ENCODE measurements around the gene PCDHB14. TPM values are rescaled to one million over a fixed set of nuclear protein-coding genes. Genes with fewer than 3 reads are reported as not detected.
"Not testable (repeated sequence)": the region's sequence is repeated elsewhere in the genome, so short reads cannot be mapped to it uniquely, and the experiment has no call there.

PCDHB14 gene
- total RNA-seq, 2 experiments from 2014 or later: not detected

- Mint-ChIP-seq H3K27me3 (peaks cover 51% of the 10 kb centered on the region), H3K36me3 (ENCODE audit: low read depth) (peaks cover 18% of the 10 kb centered on the region), H3K9me3 (ENCODE audit: low read depth) (peaks cover 22% of the 10 kb centered on the region)
- H3K4me1 Mint-ChIP-seq; H3K4me3 Mint-ChIP-seq; intact Hi-C loops (cut with DNase I, micrococcal nuclease); CTCF ChIA-PET; DNase-seq; ATAC-seq; POLR2A ChIA-PET; H3K27ac Mint-ChIP-seq: not testable (repeated sequence)
Measured at GRCh38 chr5:141188682-141189081, 34.5 kb upstream of the PCDHB14 start.

- peaks cover 51% of the 10 kb centered on the region for H3K27me3 Mint-ChIP-seq
- POLR2A ChIA-PET; H3K4me3 Mint-ChIP-seq; H3K27ac Mint-ChIP-seq; DNase-seq; H3K4me1 Mint-ChIP-seq; ATAC-seq; intact Hi-C loops (cut with DNase I, micrococcal nuclease); CTCF ChIA-PET: not testable (repeated sequence)
- H3K36me3 Mint-ChIP-seq (ENCODE audit: low read depth): peaks cover 18% of the 10 kb centered on the region
- H3K9me3 Mint-ChIP-seq (ENCODE audit: low read depth): peaks cover 22% of the 10 kb centered on the region
Measured at GRCh38 chr5:141189131-141189530, 34.0 kb upstream of the PCDHB14 start.

GRCh38 chr5:141192110-141192725 lies 30.9 kb upstream of the PCDHB14 start, which contains the start of gene PCDHB10:
Gene PCDHB10, plus strand, starts transcription at chr5:141192353. Its CDS starts 200 bp downstream, at chr5:141192553.
- Mint-ChIP-seq H3K27ac (no peak within 1 kb of the TSS), H3K4me1 (peaks cover under 1% of the 10 kb centered on the region), H3K36me3 (ENCODE audit: low read depth) (peaks cover 20% of the 10 kb centered on the region), H3K4me3 (no peak within 1 kb of the TSS), H3K9me3 (ENCODE audit: low read depth) (peaks cover 23% of the 10 kb centered on the region), H3K27me3 (peaks cover 37% of the 10 kb centered on the region)
- CTCF ChIA-PET: interaction anchor here (0.6 to 1.5 kb wide), 5 partner anchors 10 to 315 kb away, joined by 3 to 6 read pairs (median 4); partner anchors contain the start of gene PCDHB8
- ATAC-seq: no peak
- DNase-seq: peak; percentile 69
- intact Hi-C loops (cut with DNase I, micrococcal nuclease): no loop called here
- POLR2A ChIA-PET: no interaction called here

- DNase-seq; intact Hi-C loops (cut with DNase I, micrococcal nuclease); H3K4me3 Mint-ChIP-seq; H3K27ac Mint-ChIP-seq; H3K4me1 Mint-ChIP-seq; ATAC-seq; POLR2A ChIA-PET; CTCF ChIA-PET: not testable (repeated sequence)
- Mint-ChIP-seq H3K27me3 (peaks cover 41% of the 10 kb centered on the region), H3K9me3 (ENCODE audit: low read depth) (peaks cover 22% of the 10 kb centered on the region), H3K36me3 (ENCODE audit: low read depth) (peaks cover 16% of the 10 kb centered on the region)
Measured at GRCh38 chr5:141194332-141194731, 28.8 kb upstream of the PCDHB14 start.

- intact Hi-C loops (cut with DNase I, micrococcal nuclease): loop anchor here in 1 of 2 experiments (5.0 kb wide), 1 partner anchor 366 kb away; no protein-coding TSS in a partner anchor
- DNase-seq: no peak
- Mint-ChIP-seq H3K9me3 (ENCODE audit: low read depth) (peaks cover 33% of the 10 kb centered on the region), H3K4me1 (no peaks in the 10 kb centered on the region), H3K27ac (no peak overlapping the region), H3K4me3 (no peak overlapping the region), H3K36me3 (ENCODE audit: low read depth) (peaks cover 26% of the 10 kb centered on the region), H3K27me3 (peaks cover 52% of the 10 kb centered on the region)
- ATAC-seq: no peak
- ChIA-PET POLR2A (no interaction called here), CTCF (interaction anchor here (0.7 to 2.6 kb wide), 4 partner anchors 10 to 207 kb away, joined by 3 to 10 read pairs (median 4); partner anchors contain the start of gene PCDHB9)
Measured at GRCh38 chr5:141196363-141196762, 26.8 kb upstream of the PCDHB14 start.

- no peak within 1 kb of the TSS for H3K27ac Mint-ChIP-seq
- no peak within 1 kb of the TSS for H3K4me3 Mint-ChIP-seq
- intact Hi-C loops (cut with DNase I, micrococcal nuclease): loop anchor here in 1 of 2 experiments (5.0 kb wide), 1 partner anchor 363 kb away; no protein-coding TSS in a partner anchor
- peaks cover 18% of the 10 kb centered on the region for H3K36me3 Mint-ChIP-seq (ENCODE audit: low read depth)
- ChIA-PET CTCF (interaction anchor here (0.7 kb wide), 1 partner anchor 94 kb away, joined by 3 read pairs; no protein-coding TSS in a partner anchor), POLR2A (no interaction called here)
- H3K27me3 Mint-ChIP-seq: peaks cover 39% of the 10 kb centered on the region
- no peak for ATAC-seq
- H3K4me1 Mint-ChIP-seq: no peaks in the 10 kb centered on the region
- H3K9me3 Mint-ChIP-seq (ENCODE audit: low read depth): peaks cover 29% of the 10 kb centered on the region
- DNase-seq: peak; percentile 20
Measured at GRCh38 chr5:141199359-141200235, 23.5 kb upstream of the PCDHB14 start, which contains the start of gene PCDHB11. Gene PCDHB11, plus strand, starts transcription at chr5:141199627. Its CDS starts 148 bp downstream, at chr5:141199775.

GRCh38 chr5:141201126-141201525 lies 22.0 kb upstream of the PCDHB14 start:
- H3K27ac Mint-ChIP-seq; H3K4me3 Mint-ChIP-seq; intact Hi-C loops (cut with DNase I, micrococcal nuclease); POLR2A ChIA-PET; ATAC-seq; DNase-seq; H3K4me1 Mint-ChIP-seq: not testable (repeated sequence)
- Mint-ChIP-seq H3K9me3 (ENCODE audit: low read depth) (peaks cover 25% of the 10 kb centered on the region), H3K27me3 (peaks cover 39% of the 10 kb centered on the region), H3K36me3 (ENCODE audit: low read depth) (peaks cover 17% of the 10 kb centered on the region)
- CTCF ChIA-PET: interaction anchor here (0.8 kb wide), 1 partner anchor 21 kb away, joined by 6 read pairs; no protein-coding TSS in a partner anchor

GRCh38 chr5:141201646-141202045 lies 21.5 kb upstream of the PCDHB14 start:
- POLR2A ChIA-PET; intact Hi-C loops (cut with DNase I, micrococcal nuclease): not testable (repeated sequence)
- H3K27me3 Mint-ChIP-seq: peaks cover 41% of the 10 kb centered on the region

GRCh38 chr5:141208478-141208877 lies 14.7 kb upstream of the PCDHB14 start, which contains the start of gene PCDHB12:
Gene PCDHB12, plus strand, starts transcription at chr5:141208719. Its CDS starts 189 bp downstream, at chr5:141208908.
- CTCF ChIA-PET: interaction anchor here (0.7 to 1.3 kb wide), 5 partner anchors 18 to 355 kb away, joined by 3 to 4 read pairs (median 3); partner anchors contain the start of gene PCDHB9

More at GRCh38 chr5:141201646-141202045, 21.5 kb upstream of the PCDHB14 start:
- CTCF ChIA-PET: interaction anchor here (0.7 to 1.6 kb wide), 4 partner anchors 10 to 582 kb away, joined by 4 to 6 read pairs (median 5); partner anchors contain the start of gene PCDHB10
- DNase-seq, ATAC-seq, H3K4me3 Mint-ChIP-seq, H3K27ac Mint-ChIP-seq, H3K4me1 Mint-ChIP-seq: not testable (repeated sequence)
- Mint-ChIP-seq H3K36me3 (ENCODE audit: low read depth) (peaks cover 14% of the 10 kb centered on the region), H3K9me3 (ENCODE audit: low read depth) (peaks cover 21% of the 10 kb centered on the region)

GRCh38 chr5:141210281-141210680 lies 12.9 kb upstream of the PCDHB14 start:
- Mint-ChIP-seq H3K9me3 (ENCODE audit: low read depth) (peaks cover 12% of the 10 kb centered on the region), H3K27me3 (peaks cover 56% of the 10 kb centered on the region)
- ATAC-seq; POLR2A ChIA-PET; intact Hi-C loops (cut with DNase I, micrococcal nuclease); H3K4me1 Mint-ChIP-seq; DNase-seq; H3K36me3 Mint-ChIP-seq (ENCODE audit: low read depth); H3K4me3 Mint-ChIP-seq; H3K27ac Mint-ChIP-seq: not testable (repeated sequence)
- CTCF ChIA-PET: interaction anchor here (0.7 kb wide), 1 partner anchor 332 kb away, joined by 3 read pairs; no protein-coding TSS in a partner anchor

More at GRCh38 chr5:141208478-141208877, 14.7 kb upstream of the PCDHB14 start, which contains the start of gene PCDHB12:
- Mint-ChIP-seq H3K4me1 (no peaks in the 10 kb centered on the region), H3K9me3 (ENCODE audit: low read depth) (peaks cover 3% of the 10 kb centered on the region), H3K27me3 (peaks cover 44% of the 10 kb centered on the region), H3K36me3 (ENCODE audit: low read depth) (no peaks in the 10 kb centered on the region), H3K4me3 (no peak within 1 kb of the TSS), H3K27ac (no peak within 1 kb of the TSS)
- DNase-seq (peak; percentile 24), ATAC-seq (no peak)
- intact Hi-C loops (cut with DNase I, micrococcal nuclease): no loop called here
- POLR2A ChIA-PET: no interaction called here

- H3K4me1 Mint-ChIP-seq; POLR2A ChIA-PET; H3K4me3 Mint-ChIP-seq; H3K36me3 Mint-ChIP-seq (ENCODE audit: low read depth); H3K27ac Mint-ChIP-seq; ATAC-seq; intact Hi-C loops (cut with DNase I, micrococcal nuclease); DNase-seq: not testable (repeated sequence)
- CTCF ChIA-PET: interaction anchor here (0.7 kb wide), 1 partner anchor 331 kb away, joined by 3 read pairs; no protein-coding TSS in a partner anchor
- peaks cover 57% of the 10 kb centered on the region for H3K27me3 Mint-ChIP-seq
- peaks cover 13% of the 10 kb centered on the region for H3K9me3 Mint-ChIP-seq (ENCODE audit: low read depth)
Measured at GRCh38 chr5:141210849-141211248, 12.3 kb upstream of the PCDHB14 start.
